IPS-20b (cell line): ENCODE measurements around the gene C1QTNF5.

ENCODE experiments used
- H3K27ac ChIP-seq: one replicate; pipeline ENCODE4 v1.5.1; 2013; ENCODE audit warnings: low read length
- H3K27me3 ChIP-seq: 2 replicates; pipeline ENCODE4 v1.6.1; 2013; ENCODE audit warnings: mild to moderate bottlenecking, low read length, inconsistent platforms; ENCODE audit not compliant: insufficient read depth
- H3K36me3 ChIP-seq: 2 replicates; pipeline ENCODE4 v1.6.1; 2013; ENCODE audit warnings: low read depth, mild to moderate bottlenecking, inconsistent platforms, low read length, moderate library complexity; ENCODE audit not compliant: insufficient read depth
- H3K4me1 ChIP-seq: 2 replicates; pipeline ENCODE4 v1.6.1; 2013; ENCODE audit warnings: mild to moderate bottlenecking, control low read depth, inconsistent platforms, low read length, moderate library complexity; ENCODE audit not compliant: insufficient read depth
- H3K4me3 ChIP-seq: 2 replicates; pipeline ENCODE4 v1.5.1; 2013; ENCODE audit warnings: mild to moderate bottlenecking, low read length, inconsistent platforms
- H3K9ac ChIP-seq: 2 replicates; pipeline ENCODE4 v1.6.1; 2013; ENCODE audit warnings: low read depth, mild to moderate bottlenecking, inconsistent platforms, low read length, moderate library complexity
- H3K9me3 ChIP-seq: 2 replicates; pipeline ENCODE4 v1.6.1; 2013; ENCODE audit warnings: mild to moderate bottlenecking, low read depth, low read length, inconsistent platforms; ENCODE audit not compliant: insufficient read depth

Gene C1QTNF5

GRCh38 chr11:119329320-119329719 lies 11.4 kb downstream of the C1QTNF5 start:
- Histone ChIP-seq H3K27me3 (no peaks in the 10 kb centered on the region), H3K9ac (no peak overlapping the region), H3K27ac (no peak overlapping the region), H3K36me3 (no peaks in the 10 kb centered on the region), H3K4me1 (no peaks in the 10 kb centered on the region), H3K9me3 (no peaks in the 10 kb centered on the region), H3K4me3 (no peak overlapping the region)

DNA sequence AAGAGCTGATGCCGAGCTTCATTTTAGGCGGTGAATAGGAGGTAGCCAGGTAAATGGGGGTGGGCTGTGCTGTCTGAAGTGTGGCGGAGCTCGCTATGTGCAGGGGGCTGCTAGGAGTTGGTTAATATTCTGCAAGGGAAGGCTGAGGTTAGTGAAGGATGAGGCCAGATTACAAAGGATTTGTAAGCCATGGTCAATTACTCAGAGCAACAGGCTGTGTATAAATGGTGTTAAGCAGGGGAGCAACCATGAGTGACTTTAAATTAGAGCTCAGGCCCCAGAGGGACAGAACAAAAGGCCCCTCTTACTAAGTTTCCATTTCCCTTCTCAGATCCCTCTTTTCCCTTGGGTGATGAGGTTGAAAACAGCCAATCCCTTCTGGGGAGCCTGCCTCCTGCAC lies 16.5 kb downstream of the C1QTNF5 start:
- Histone ChIP-seq H3K27me3 (peaks cover 18% of the 10 kb centered on the region; the same call in 1 of the 2 replicates), H3K4me3 (no peak overlapping the region), H3K27ac (no peak overlapping the region), H3K4me1 (peaks cover 12% of the 10 kb centered on the region; the same call in 1 of the 2 replicates), H3K36me3 (no peaks in the 10 kb centered on the region), H3K9me3 (no peaks in the 10 kb centered on the region), H3K9ac (no peak overlapping the region)

DNA sequence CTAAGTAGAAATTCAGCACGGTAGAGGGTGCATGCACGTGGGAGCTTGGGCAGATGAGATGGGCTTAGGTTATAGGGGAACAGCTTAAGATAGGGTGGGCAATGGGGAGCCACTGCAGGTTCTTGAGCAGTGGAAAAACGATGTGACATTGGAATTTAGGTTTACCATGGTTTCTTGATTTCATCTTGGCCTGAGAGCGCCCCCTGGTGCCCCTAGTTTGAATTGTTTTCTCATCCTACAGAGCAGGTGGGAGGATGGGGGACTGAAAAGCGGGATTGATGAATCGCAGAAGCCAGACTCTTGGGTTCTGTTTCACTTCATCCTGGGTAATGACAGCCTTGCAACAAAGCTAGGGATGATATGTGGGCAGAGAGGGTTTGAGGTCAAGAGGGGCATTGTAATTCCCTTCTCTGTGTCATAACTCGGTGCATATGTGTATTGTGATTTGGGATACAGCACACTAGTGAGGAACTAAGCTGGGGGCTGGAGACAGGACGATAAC lies 17.1 kb downstream of the C1QTNF5 start:
- Histone ChIP-seq H3K4me1 (peaks cover 18% of the 10 kb centered on the region), H3K27me3 (peaks cover 24% of the 10 kb centered on the region; the same call in 1 of the 2 replicates), H3K27ac (no peak overlapping the region), H3K9me3 (no peaks in the 10 kb centered on the region), H3K4me3 (no peak overlapping the region), H3K9ac (no peak overlapping the region), H3K36me3 (no peaks in the 10 kb centered on the region)

- Histone ChIP-seq H3K9ac (no peak overlapping the region), H3K27me3 (peaks cover 30% of the 10 kb centered on the region; the same call in 1 of the 2 replicates), H3K27ac (no peak overlapping the region), H3K4me1 (peaks cover 22% of the 10 kb centered on the region), H3K36me3 (no peaks in the 10 kb centered on the region), H3K4me3 (no peak overlapping the region), H3K9me3 (no peaks in the 10 kb centered on the region)
Measured at GRCh38 chr11:119322921-119323531, 17.7 kb downstream of the C1QTNF5 start.

GRCh38 chr11:119322360-119322739 lies 18.3 kb downstream of the C1QTNF5 start:
- Histone ChIP-seq H3K4me1 (peaks cover 28% of the 10 kb centered on the region), H3K27me3 (peaks cover 36% of the 10 kb centered on the region), H3K9ac (no peak overlapping the region), H3K4me3 (no peak overlapping the region), H3K9me3 (no peaks in the 10 kb centered on the region), H3K36me3 (no peaks in the 10 kb centered on the region), H3K27ac (no peak overlapping the region)

DNA sequence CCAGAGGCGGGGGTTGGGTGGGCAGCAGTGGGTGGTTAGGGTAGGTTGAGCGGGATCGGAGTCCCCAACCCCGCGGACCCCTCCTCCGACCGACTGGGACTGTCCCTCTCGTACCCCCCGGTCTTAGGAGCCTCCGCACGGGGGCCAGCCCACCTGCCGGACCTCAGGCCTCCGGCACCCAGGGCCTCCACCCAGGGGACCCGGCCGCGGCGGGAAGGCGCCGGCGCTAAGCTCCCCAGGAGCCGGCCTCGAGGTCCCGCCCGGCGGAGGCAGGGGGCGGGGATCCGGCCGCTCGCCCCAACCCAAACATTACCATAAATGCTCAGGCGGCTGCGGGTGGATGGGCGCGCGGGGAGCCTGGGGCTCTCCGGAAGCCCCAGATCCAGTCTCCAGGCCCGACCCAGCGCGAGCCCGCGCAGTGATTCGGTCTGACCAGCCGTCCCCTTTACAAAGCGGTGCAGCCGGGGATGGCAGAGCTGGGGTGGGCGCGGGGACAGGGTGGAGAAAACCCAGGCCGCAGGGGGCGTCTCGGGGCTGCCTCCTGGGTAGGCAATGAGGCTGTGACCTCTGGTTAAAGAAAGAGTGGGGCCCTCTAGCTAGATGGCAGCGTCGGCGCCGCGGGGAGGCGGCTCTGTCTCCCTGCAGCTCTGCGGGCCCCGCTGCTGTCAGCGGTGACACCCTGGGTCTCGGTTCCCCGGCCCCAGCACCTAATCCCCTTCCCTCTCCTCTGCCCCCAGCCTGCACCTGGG lies 19.7 kb downstream of the C1QTNF5 start:
- Histone ChIP-seq H3K4me3 (peak overlapping the region; percentile 71), H3K4me1 (peaks cover 29% of the 10 kb centered on the region)

GRCh38 chr11:119320240-119320775 lies 20.4 kb downstream of the C1QTNF5 start:
- Histone ChIP-seq H3K36me3 (no peaks in the 10 kb centered on the region), H3K4me3 (peak overlapping the region; percentile 71), H3K27ac (no peak overlapping the region), H3K9me3 (no peaks in the 10 kb centered on the region), H3K9ac (peak overlapping the region; percentile 77; the same call in 1 of the 2 replicates), H3K4me1 (peaks cover 29% of the 10 kb centered on the region), H3K27me3 (peaks cover 55% of the 10 kb centered on the region)

More for the DNA sequence above, 19.7 kb downstream of the C1QTNF5 start:
- Histone ChIP-seq H3K36me3 (no peaks in the 10 kb centered on the region), H3K27ac (peak overlapping the region; percentile 61), H3K9me3 (no peaks in the 10 kb centered on the region), H3K9ac (peak overlapping the region; percentile 77; the same call in 1 of the 2 replicates), H3K27me3 (peaks cover 49% of the 10 kb centered on the region)

- H3K36me3 ChIP-seq, result no peaks in the 10 kb centered on the region
- peak overlapping the region; percentile 35; the same call in 1 of the 2 replicates for H3K9ac ChIP-seq
- H3K27ac ChIP-seq, result no peak overlapping the region
- peaks cover 61% of the 10 kb centered on the region for H3K27me3 ChIP-seq
- peaks cover 29% of the 10 kb centered on the region for H3K4me1 ChIP-seq
- H3K9me3 ChIP-seq, result no peaks in the 10 kb centered on the region
- H3K4me3 ChIP-seq, result no peak overlapping the region; the same call in 1 of the 2 replicates
Measured at GRCh38 chr11:119319700-119320239, 20.9 kb downstream of the C1QTNF5 start.

DNA sequence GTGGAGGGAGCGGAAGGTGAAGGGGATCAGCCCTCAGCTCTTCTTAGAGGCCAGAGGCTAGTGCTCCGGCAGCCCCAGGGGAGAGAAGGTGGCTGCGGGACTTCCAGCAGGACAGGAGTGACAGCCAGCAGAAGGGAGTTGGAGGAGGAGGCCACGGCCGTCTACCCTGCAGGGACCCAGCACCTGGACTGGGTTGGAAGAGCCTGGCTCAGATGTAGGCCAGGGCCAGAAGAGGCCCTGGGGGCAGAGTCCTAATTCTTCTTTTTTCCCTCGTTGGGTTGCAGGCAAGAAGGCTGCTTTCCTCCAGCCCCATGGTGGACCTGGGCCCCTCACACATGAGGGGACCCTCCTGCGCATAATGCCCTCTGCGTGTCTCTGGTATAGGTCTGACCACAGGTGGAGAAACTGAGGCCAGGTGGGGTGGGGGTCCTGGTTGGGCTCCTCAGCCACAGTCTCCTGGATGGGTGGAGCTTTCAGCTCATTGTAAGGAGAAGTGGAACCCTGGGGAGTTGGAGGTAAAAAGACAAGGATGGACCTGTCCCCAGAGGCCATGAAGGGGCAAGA lies 21.5 kb downstream of the C1QTNF5 start:
- Histone ChIP-seq H3K9ac (no peak overlapping the region), H3K27ac (no peak overlapping the region), H3K36me3 (no peaks in the 10 kb centered on the region), H3K27me3 (peaks cover 66% of the 10 kb centered on the region), H3K9me3 (no peaks in the 10 kb centered on the region), H3K4me3 (no peak overlapping the region), H3K4me1 (peaks cover 29% of the 10 kb centered on the region)

- no peak overlapping the region for H3K9ac ChIP-seq
- peaks cover 68% of the 10 kb centered on the region for H3K27me3 ChIP-seq
- no peaks in the 10 kb centered on the region for H3K9me3 ChIP-seq
- H3K4me1 ChIP-seq, result peaks cover 29% of the 10 kb centered on the region
- H3K36me3 ChIP-seq, result no peaks in the 10 kb centered on the region
- H3K4me3 ChIP-seq, result no peak overlapping the region
- H3K27ac ChIP-seq, result no peak overlapping the region
Measured at GRCh38 chr11:119318240-119319135, 22.2 kb downstream of the C1QTNF5 start.
